Panc1 (cell line): ENCODE data around the gene ZNF865. TPM values are rescaled to one million over a fixed set of nuclear protein-coding genes. Genes with fewer than 3 reads are reported as not detected.

ENCODE experiments used
- ATAC-seq: fragments of 200-7000 bp; cut with Tn5 transposase; 2 replicates; pipeline ENCODE4 v1.9.1; 2020; ENCODE audit warnings: mild to moderate bottlenecking, moderate library complexity
- BruUV-seq: library from RNA; stranded (reverse); fragments of 400-500 nt; replicated peaks from 2 replicates; lab custom pipeline; 2021; lab: Mats Ljungman, UMichigan
- CTCF ChIA-PET: fragments of 300-600 bp; sonication (Branson Sonifier 250); formaldehyde crosslinking; loops from one replicate; lab custom pipeline; 2022; ENCODE audit warnings: antibody characterized with exemption; lab: Charles Lee
- POLR2A ChIA-PET: fragments of 300-600 bp; sonication (Branson Sonifier 250); formaldehyde crosslinking; loops from one replicate; lab custom pipeline; 2022; ENCODE audit warnings: antibody characterized with exemption; lab: Charles Lee
- DNase-seq: peaks from one replicate; pipeline ENCODE4 v3.0.0-alpha.2; 2010; ENCODE audit warnings: low read depth, low spot score
- H3K27ac ChIP-seq: 2 replicates; pipeline ENCODE4 v1.5.1; 2011; ENCODE audit warnings: mild to moderate bottlenecking, low read length, inconsistent platforms
- H3K27me3 ChIP-seq: fragments of 200-500 bp; sonication (Bioruptor generic); 2 replicates; pipeline ENCODE4 v1.6.0; 2014; ENCODE audit warnings: low read length, inconsistent platforms; ENCODE audit not compliant: control insufficient read depth, insufficient read depth
- H3K36me3 ChIP-seq: fragments of 200-500 bp; sonication (Bioruptor generic); 2 replicates; pipeline ENCODE4 v1.5.1; 2014; ENCODE audit warnings: inconsistent platforms, mild to moderate bottlenecking, low read length, moderate library complexity; ENCODE audit not compliant: control insufficient read depth, insufficient read depth
- H3K4me1 ChIP-seq: 2 replicates; pipeline ENCODE4 v1.5.1; 2011; ENCODE audit warnings: inconsistent platforms, mild to moderate bottlenecking, low read length, moderate library complexity; ENCODE audit not compliant: control insufficient read depth, insufficient read depth
- H3K4me3 ChIP-seq, 2 experiments: 2 replicates each; pipeline ENCODE4 v1.5.1; 2011 to 2012; ENCODE audit warnings: low read depth in 2 of 2, low read length in 2 of 2, mild to moderate bottlenecking in 2 of 2, inconsistent platforms in 1 of 2, moderate library complexity in 1 of 2
- H3K9me3 ChIP-seq: fragments of 200-500 bp; sonication (Bioruptor generic); 2 replicates; pipeline ENCODE4 v1.5.1; 2014; ENCODE audit warnings: low read depth, mild to moderate bottlenecking, inconsistent platforms, low read length, moderate library complexity; ENCODE audit not compliant: control insufficient read depth, insufficient read depth
- POLR2AphosphoS5 ChIP-seq: IDR thresholded peaks from 2 replicates; pipeline ENCODE4 v1.6.1; 2012; ENCODE audit warnings: mild to moderate bottlenecking, low read depth, low read length, moderate library complexity
- SIN3A ChIP-seq: IDR thresholded peaks from 2 replicates; pipeline ENCODE4 v1.6.1; 2012; ENCODE audit warnings: low read depth, mild to moderate bottlenecking, low read length, moderate library complexity, borderline replicate concordance; ENCODE audit not compliant: insufficient read depth
- TCF7L2 ChIP-seq: IDR thresholded peaks from 2 replicates; pipeline ENCODE4 v1.6.1; 2011; ENCODE audit warnings: mild to moderate bottlenecking, low read depth, low read length, inconsistent platforms
- in situ Hi-C: cut with HindIII; loops from 2 replicates; pipeline ENCODE4 v1.10.0; 2016; ENCODE audit warnings: low sequenced_read_pairs, low pct_unique_long_range_greater_than_20kb
- intact Hi-C: fragments of 100-400 bp; cut with micrococcal nuclease; formaldehyde crosslinking; loops from one replicate; pipeline ENCODE4 v1.10.0; 2022; ENCODE audit not compliant: unreplicated experiment
- total RNA-seq: library from RNA; stranded (reverse); gene quantifications from one replicate; pipeline ENCODE4 v1.2.1, GENCODE V29; 2021; ENCODE audit not compliant: unreplicated experiment
- TF ChIP-seq, protein P1 (sequence below), 2 experiments: IDR thresholded peaks; 2 replicates each; pipeline ENCODE4 v1.6.1; 2011 to 2012; ENCODE audit warnings: low read depth in 2 of 2, control low read depth in 1 of 2, low read length in 1 of 2, mild to moderate bottlenecking in 1 of 2, moderate library complexity in 1 of 2; ENCODE audit not compliant: insufficient read depth in 1 of 2
- TF ChIP-seq, protein P2 (sequence below): fragments of 450-650 bp; IDR thresholded peaks from 2 replicates; pipeline ENCODE4 v1.5.1; 2017; ENCODE audit warnings: mild to moderate bottlenecking

Gene ZNF865
- total RNA-seq, 1 experiment from 2014 or later: 25.6 TPM

DNA sequence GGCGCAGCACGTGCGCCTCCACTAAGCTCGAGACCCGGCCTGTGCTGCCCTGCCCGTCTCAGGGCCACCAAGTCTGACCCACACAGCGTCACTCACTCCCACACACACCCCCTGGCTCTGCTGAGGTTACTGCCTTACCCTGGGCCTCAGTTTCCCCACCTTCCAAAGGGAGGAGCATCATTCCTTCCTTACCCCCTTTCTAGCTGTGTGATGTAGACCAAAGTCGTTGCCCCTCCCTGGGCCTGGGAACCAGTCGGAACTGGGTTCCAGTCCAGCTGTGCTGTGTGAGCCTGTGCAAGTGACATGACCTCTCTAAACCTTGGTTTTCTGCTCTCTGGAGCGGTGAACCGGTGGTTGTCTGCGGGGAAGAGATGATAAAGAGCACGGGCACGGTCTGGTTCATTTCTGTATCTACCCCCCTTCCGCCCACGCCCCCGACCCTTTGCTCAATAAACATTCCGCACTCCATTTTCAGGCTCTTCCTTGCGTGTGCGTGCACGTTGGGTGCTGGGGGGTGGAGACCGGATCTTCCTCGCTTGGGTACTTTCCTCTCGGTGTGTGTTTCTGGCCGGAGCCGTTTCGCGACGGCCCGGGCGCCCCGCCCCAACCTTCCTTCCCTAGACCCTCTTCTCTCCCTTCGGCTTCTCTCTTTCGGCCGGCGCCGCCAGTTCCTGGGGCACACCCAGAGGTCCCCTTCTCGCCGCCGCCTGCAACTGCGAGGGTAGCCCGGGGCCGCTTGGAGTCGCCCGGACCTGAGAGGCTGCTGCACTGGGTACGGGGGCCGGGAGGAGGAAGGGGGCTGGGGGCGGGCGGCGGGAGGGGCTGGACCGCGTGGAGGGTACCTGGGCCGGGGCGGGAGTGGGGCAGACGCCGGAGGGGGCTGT lies 37.8 kb downstream of the ZNF865 start, which contains the start of gene ZNF581:
TSS of gene ZNF581 (plus strand) at position 647 of the 884 bp plus-strand sequence. CDS start 923 bp downstream, outside the sequence.
- no peak for DNase-seq
- Histone ChIP-seq H3K4me3 (peak within 1 kb of the TSS; percentile 63 to 93), H3K27me3 (no peaks in the 10 kb centered on the region), H3K9me3 (no peaks in the 10 kb centered on the region), H3K36me3 (peaks cover 13% of the 10 kb centered on the region), H3K27ac (peak within 1 kb of the TSS; percentile 96), H3K4me1 (peaks cover 43% of the 10 kb centered on the region)
- in situ Hi-C loops (no loop called here), intact Hi-C loops (no loop called here)
- TF ChIP-seq SIN3A: peak; percentile 82
- TF ChIP-seq, protein P1, sequence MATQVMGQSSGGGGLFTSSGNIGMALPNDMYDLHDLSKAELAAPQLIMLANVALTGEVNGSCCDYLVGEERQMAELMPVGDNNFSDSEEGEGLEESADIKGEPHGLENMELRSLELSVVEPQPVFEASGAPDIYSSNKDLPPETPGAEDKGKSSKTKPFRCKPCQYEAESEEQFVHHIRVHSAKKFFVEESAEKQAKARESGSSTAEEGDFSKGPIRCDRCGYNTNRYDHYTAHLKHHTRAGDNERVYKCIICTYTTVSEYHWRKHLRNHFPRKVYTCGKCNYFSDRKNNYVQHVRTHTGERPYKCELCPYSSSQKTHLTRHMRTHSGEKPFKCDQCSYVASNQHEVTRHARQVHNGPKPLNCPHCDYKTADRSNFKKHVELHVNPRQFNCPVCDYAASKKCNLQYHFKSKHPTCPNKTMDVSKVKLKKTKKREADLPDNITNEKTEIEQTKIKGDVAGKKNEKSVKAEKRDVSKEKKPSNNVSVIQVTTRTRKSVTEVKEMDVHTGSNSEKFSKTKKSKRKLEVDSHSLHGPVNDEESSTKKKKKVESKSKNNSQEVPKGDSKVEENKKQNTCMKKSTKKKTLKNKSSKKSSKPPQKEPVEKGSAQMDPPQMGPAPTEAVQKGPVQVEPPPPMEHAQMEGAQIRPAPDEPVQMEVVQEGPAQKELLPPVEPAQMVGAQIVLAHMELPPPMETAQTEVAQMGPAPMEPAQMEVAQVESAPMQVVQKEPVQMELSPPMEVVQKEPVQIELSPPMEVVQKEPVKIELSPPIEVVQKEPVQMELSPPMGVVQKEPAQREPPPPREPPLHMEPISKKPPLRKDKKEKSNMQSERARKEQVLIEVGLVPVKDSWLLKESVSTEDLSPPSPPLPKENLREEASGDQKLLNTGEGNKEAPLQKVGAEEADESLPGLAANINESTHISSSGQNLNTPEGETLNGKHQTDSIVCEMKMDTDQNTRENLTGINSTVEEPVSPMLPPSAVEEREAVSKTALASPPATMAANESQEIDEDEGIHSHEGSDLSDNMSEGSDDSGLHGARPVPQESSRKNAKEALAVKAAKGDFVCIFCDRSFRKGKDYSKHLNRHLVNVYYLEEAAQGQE (IDR thresholded peaks at IDR 0.05; ENCODE audit: insufficient read depth in 1 of 2, low read depth in 2 of 2, low read length in 1 of 2): no peak
- peak; percentile 92 for TF ChIP-seq POLR2AphosphoS5
- TF ChIP-seq TCF7L2: 0 out of 2 replicates have a peak, but pooled peaks have one; percentile 30
- no TSS peak for BruUV-seq
- peak; percentile 55 for ATAC-seq
- ChIA-PET CTCF (no interaction called here), POLR2A (interaction anchor here (0.6 kb wide), 1 partner anchor 9 kb away, joined by 6 read pairs; no protein-coding TSS in a partner anchor)

DNA sequence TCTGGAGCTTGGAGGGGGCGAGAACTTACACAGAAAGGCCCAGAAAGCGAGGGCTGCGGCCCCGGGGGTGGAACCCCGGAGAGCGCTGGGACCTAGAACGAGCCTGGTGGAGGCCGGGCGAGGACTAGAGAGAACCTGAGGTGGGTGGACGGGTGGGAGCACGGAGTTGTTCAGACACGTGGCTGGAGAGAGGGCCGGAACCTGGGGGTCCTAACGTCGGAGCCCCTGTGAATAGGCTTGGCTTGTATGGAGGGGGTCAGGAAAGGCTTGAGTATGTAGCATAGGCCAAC lies 38.4 kb downstream of the ZNF865 start:
- DNase-seq (no peak), ATAC-seq (no peak)
- ChIA-PET CTCF (no interaction called here), POLR2A (interaction anchor here (0.6 kb wide), 1 partner anchor 9 kb away, joined by 6 read pairs; no protein-coding TSS in a partner anchor)
- in situ Hi-C loops (no loop called here), intact Hi-C loops (no loop called here)
- H3K27me3 ChIP-seq: no peaks in the 10 kb centered on the region
- no TSS peak for BruUV-seq
- H3K27ac ChIP-seq: peak overlapping the region; percentile 96
- no peaks in the 10 kb centered on the region for H3K9me3 ChIP-seq
- H3K4me3 ChIP-seq: peak overlapping the region; percentile 63 to 93
- peaks cover 13% of the 10 kb centered on the region for H3K36me3 ChIP-seq
- TF ChIP-seq SIN3A (no peak), POLR2AphosphoS5 (no peak), TCF7L2 (no peak)
- TF ChIP-seq, protein P1 (IDR thresholded peaks at IDR 0.05; ENCODE audit: insufficient read depth in 1 of 2, low read depth in 2 of 2, low read length in 1 of 2): no peak
- TF ChIP-seq, protein P2, sequence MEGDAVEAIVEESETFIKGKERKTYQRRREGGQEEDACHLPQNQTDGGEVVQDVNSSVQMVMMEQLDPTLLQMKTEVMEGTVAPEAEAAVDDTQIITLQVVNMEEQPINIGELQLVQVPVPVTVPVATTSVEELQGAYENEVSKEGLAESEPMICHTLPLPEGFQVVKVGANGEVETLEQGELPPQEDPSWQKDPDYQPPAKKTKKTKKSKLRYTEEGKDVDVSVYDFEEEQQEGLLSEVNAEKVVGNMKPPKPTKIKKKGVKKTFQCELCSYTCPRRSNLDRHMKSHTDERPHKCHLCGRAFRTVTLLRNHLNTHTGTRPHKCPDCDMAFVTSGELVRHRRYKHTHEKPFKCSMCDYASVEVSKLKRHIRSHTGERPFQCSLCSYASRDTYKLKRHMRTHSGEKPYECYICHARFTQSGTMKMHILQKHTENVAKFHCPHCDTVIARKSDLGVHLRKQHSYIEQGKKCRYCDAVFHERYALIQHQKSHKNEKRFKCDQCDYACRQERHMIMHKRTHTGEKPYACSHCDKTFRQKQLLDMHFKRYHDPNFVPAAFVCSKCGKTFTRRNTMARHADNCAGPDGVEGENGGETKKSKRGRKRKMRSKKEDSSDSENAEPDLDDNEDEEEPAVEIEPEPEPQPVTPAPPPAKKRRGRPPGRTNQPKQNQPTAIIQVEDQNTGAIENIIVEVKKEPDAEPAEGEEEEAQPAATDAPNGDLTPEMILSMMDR: no peak
- H3K4me1 ChIP-seq: peaks cover 46% of the 10 kb centered on the region
